GM12878 (cell line): ENCODE data around the gene MAGI1. TPM values are rescaled to one million over a fixed set of nuclear protein-coding genes. Genes with fewer than 3 reads are reported as not detected.

Experiments
- ATAC-seq: fragments of 200-7000 bp; cut with Tn5 transposase; 3 replicates; pipeline ENCODE4 v1.9.1; 2020; ENCODE audit warnings: mild to moderate bottlenecking, moderate library complexity
- BruUV-seq: library from RNA; stranded (reverse); fragments of 400-500 nt; replicated peaks from 2 replicates; lab custom pipeline; 2021; lab: Mats Ljungman, UMichigan
- CTCF ChIA-PET: fragments of 300-600 bp; sonication (Branson Sonifier 250); formaldehyde crosslinking; extraction: SDS; loops from one replicate; lab custom pipeline; 2021; ENCODE audit warnings: inconsistent platforms; lab: Yijun Ruan, JAX
- POLR2A ChIA-PET: fragments of 350-600 bp; formaldehyde crosslinking; extraction: SDS; loops from one replicate; lab custom pipeline; 2021; ENCODE audit warnings: inconsistent platforms; lab: Charles Lee
- RAD21 ChIA-PET: fragments of 300-600 bp; sonication (Branson Sonifier 250); formaldehyde crosslinking; loops from one replicate; lab custom pipeline; 2023; ENCODE audit warnings: antibody characterized with exemption; ENCODE audit not compliant: unreplicated experiment; lab: Charles Lee
- SMC1A ChIA-PET: fragments of 300-600 bp; sonication (Branson Sonifier 250); formaldehyde crosslinking; loops from one replicate; lab custom pipeline; 2023; ENCODE audit not compliant: unreplicated experiment, uncharacterized antibody; lab: Charles Lee
- DNase-seq: peaks from one replicate; pipeline ENCODE4 v3.0.0-alpha.2; 2011; ENCODE audit warnings: low read depth, low spot score
- FAIRE-seq: peaks from 3 replicates; lab custom pipeline; 2011; peaks lifted over from hg19 to GRCh38; lab: Jason Lieb, UNC
- H2AFZ ChIP-seq: 2 replicates; pipeline ENCODE4 v1.6.0; 2011; ENCODE audit warnings: low read depth, low read length, control low read depth; ENCODE audit not compliant: control insufficient read depth
- H3K27ac ChIP-seq: 2 replicates; pipeline ENCODE4 v1.5.1; 2011; ENCODE audit warnings: control low read depth; ENCODE audit not compliant: control insufficient read depth, insufficient read depth
- H3K27me3 ChIP-seq, 2 experiments: replicated peaks in 1 of 2; 2 replicates each; pipeline versions ENCODE4 v1.6.0 to v1.6.1; 2011; ENCODE audit warnings: low read length in 1 of 2; ENCODE audit not compliant: control insufficient read depth in 2 of 2, insufficient read depth in 2 of 2
- H3K36me3 ChIP-seq, 2 experiments: 2 replicates each; pipeline ENCODE4 v1.5.1; 2011; ENCODE audit warnings: low read length in 1 of 2; ENCODE audit not compliant: control insufficient read depth in 2 of 2, insufficient read depth in 2 of 2
- H3K4me1 ChIP-seq: 2 replicates; pipeline ENCODE4 v1.6.1; 2011; ENCODE audit warnings: mild to moderate bottlenecking, low read length, moderate library complexity, mixed read lengths; ENCODE audit not compliant: control insufficient read depth, insufficient read depth
- H3K4me2 ChIP-seq: 2 replicates; pipeline ENCODE4 v1.6.0; 2011; ENCODE audit warnings: control low read depth; ENCODE audit not compliant: control insufficient read depth, insufficient read depth
- H3K4me3 ChIP-seq: fragments of 200-600 bp; sonication (generic); 2 replicates; pipeline ENCODE4 v1.5.1; 2016
- H3K79me2 ChIP-seq: 2 replicates; pipeline ENCODE4 v1.6.0; 2011; ENCODE audit warnings: low read length; ENCODE audit not compliant: control insufficient read depth, insufficient read depth
- H3K9ac ChIP-seq: 2 replicates; pipeline ENCODE4 v1.8.0; 2011; ENCODE audit warnings: low read length, control low read depth, mixed read lengths; ENCODE audit not compliant: control insufficient read depth, insufficient read depth
- H3K9me3 ChIP-seq: replicated peaks from 3 replicates; pipeline ENCODE4 v1.5.1; 2011; ENCODE audit warnings: mild to moderate bottlenecking, low read length; ENCODE audit not compliant: control insufficient read depth, insufficient read depth
- H4K20me1 ChIP-seq: 2 replicates; pipeline ENCODE4 v1.6.0; 2011; ENCODE audit not compliant: control insufficient read depth, insufficient read depth
- BHLHE40 ChIP-seq, 2 experiments: fragments of 450-650 bp in 1 of 2; IDR thresholded peaks; 2 replicates each; pipeline ENCODE4 v1.6.1; 2011 to 2017; ENCODE audit warnings: low read depth in 2 of 2, borderline replicate concordance in 1 of 2, improper control_type of control experiment in 1 of 2, low read length in 1 of 2, mild to moderate bottlenecking in 1 of 2
- BMI1 ChIP-seq: fragments of 450-650 bp; IDR thresholded peaks from 2 replicates; pipeline ENCODE4 v1.6.1; 2016; ENCODE audit warnings: mild to moderate bottlenecking, moderate library complexity, borderline replicate concordance
- CBX3 ChIP-seq: fragments of 200-600 bp; sonication (generic); IDR thresholded peaks from 2 replicates; pipeline ENCODE4 v1.6.1; 2016; ENCODE audit warnings: low read depth, borderline replicate concordance
- E2F8 ChIP-seq: fragments of 450-650 bp; IDR thresholded peaks from 2 replicates; pipeline ENCODE4 v1.6.1; 2018; ENCODE audit warnings: mild to moderate bottlenecking, low read depth, moderate library complexity; ENCODE audit not compliant: partially characterized antibody
- GATAD2B ChIP-seq: fragments of 450-650 bp; conservative IDR thresholded peaks from 2 replicates; pipeline ENCODE4 v1.6.1; 2017; ENCODE audit warnings: low read depth, mild to moderate bottlenecking, moderate library complexity
- KAT2A ChIP-seq: conservative IDR thresholded peaks from 2 replicates; pipeline ENCODE4 v1.6.1; 2011; ENCODE audit warnings: low read depth, low read length; ENCODE audit not compliant: control insufficient read depth
- MEF2B ChIP-seq: fragments of 450-650 bp; IDR thresholded peaks from 2 replicates; pipeline ENCODE4 v1.6.1; 2018; ENCODE audit warnings: mild to moderate bottlenecking, moderate library complexity; ENCODE audit not compliant: partially characterized antibody, poor library complexity, severe bottlenecking
- SPI1 ChIP-seq: IDR thresholded peaks from 2 replicates; pipeline ENCODE4 v1.6.1; 2011; ENCODE audit warnings: low read depth, mild to moderate bottlenecking, low read length, moderate library complexity, borderline replicate concordance; ENCODE audit not compliant: insufficient read depth
- USF2 ChIP-seq: IDR thresholded peaks from 2 replicates; pipeline ENCODE4 v1.6.1; 2011; ENCODE audit warnings: low read depth, low read length, improper control_type of control experiment, borderline replicate concordance
- ZBED1 ChIP-seq: IDR thresholded peaks from 2 replicates; pipeline ENCODE4 v1.6.1; 2016; ENCODE audit warnings: borderline replicate concordance
- ZNF217 ChIP-seq: fragments of 450-650 bp; IDR thresholded peaks from 2 replicates; pipeline ENCODE4 v1.6.1; 2017; ENCODE audit warnings: antibody characterized with exemption, mild to moderate bottlenecking
- ZNF622 ChIP-seq: fragments of 450-650 bp; IDR thresholded peaks from 2 replicates; pipeline ENCODE4 v1.6.1; 2017; ENCODE audit warnings: mild to moderate bottlenecking, inconsistent platforms
- WGBS: methylation state at CpG from one replicate; pipeline ENCODE4 v1.1.6; 2016; ENCODE audit warnings: low lambda C conversion rate; ENCODE audit not compliant: insufficient replicate concordance, insufficient coverage; ENCODE audit errors: missing lambda C conversion rate; 5-methylcytosine and 5-hydroxymethylcytosine counted together
- in situ Hi-C: fragments of 300-500 bp; cut with MboI; formaldehyde crosslinking; loops from 9 replicates; pipeline ENCODE4 v1.14.3; 2018; ENCODE audit warnings: mixed read lengths
- intact Hi-C: fragments of 100-400 bp; cut with micrococcal nuclease; formaldehyde crosslinking; loops from one replicate; pipeline ENCODE4 v1.14.2; 2022; ENCODE audit not compliant: unreplicated experiment
- polyA plus RNA-seq, 11 experiments: library from polyadenylated mRNA; depleted of rRNA in 4 of 11; unstranded in 6 of 11; stranded (reverse) in 5 of 11; fragments of >200 nt; fragmentation: Nextera tagmentation in 4 of 11; fragmentation: Illumina TruSeq in 1 of 11; extraction: Ambion mirVana in 4 of 11; extraction: Trizol in 1 of 11; gene quantifications; 1 replicate in 1 of 11; 2 replicates in 10 of 11; pipeline versions ENCODE4 v1.2.1 to v1.2.3, GENCODE V29; 2011 to 2016; ENCODE audit warnings: inconsistent platforms in 2 of 11, missing spikeins in 2 of 11, low read depth in 1 of 11
- total RNA-seq, 4 experiments: library from RNA; depleted of rRNA in 3 of 4; stranded (reverse); fragments of >200 nt in 3 of 4; fragmentation: Illumina TruSeq in 1 of 4; extraction: Trizol in 1 of 4; gene quantifications; 2 replicates each; pipeline versions ENCODE4 v1.2.1 to v1.2.3, GENCODE V29; 2013 to 2021
- TF ChIP-seq, protein P1 (sequence below): fragments of 450-650 bp; formaldehyde crosslinking; IDR thresholded peaks from 2 replicates; pipeline ENCODE4 v1.4.0; 2020; ENCODE audit warnings: mild to moderate bottlenecking, moderate library complexity
- TF ChIP-seq, protein P2 (sequence below): fragments of 450-650 bp; IDR thresholded peaks from 2 replicates; pipeline ENCODE4 v1.6.1; 2017; ENCODE audit warnings: mild to moderate bottlenecking, low read depth, inconsistent platforms; ENCODE audit not compliant: poor library complexity, severe bottlenecking

The MAGI1 gene
- total and polyA plus RNA-seq, 10 of the 15 experiments (the other 5 are each of a cell fraction or from before 2014, with no cell fraction given), result 0.02 to 3.3 (median 0.29) TPM; not detected in 1

GRCh38 chr3:66036586-66037148, 2.1 kb downstream of the MAGI1 start:
- H3K27ac ChIP-seq, result no peak overlapping the region
- 59% methylated on average over 9 of the region's 9 CpGs for WGBS
- SMC1A ChIA-PET, result no interaction called here
- H3K9ac ChIP-seq, result no peak overlapping the region
- peaks cover 2 to 5% of the 10 kb centered on the region in 2 experiments; a peak in 3 of 4 replicates for H3K27me3 ChIP-seq
- no peak for FAIRE-seq
- no peaks in the 10 kb centered on the region for H4K20me1 ChIP-seq
- no peak overlapping the region for H3K4me2 ChIP-seq
- in situ Hi-C loops, result no loop called here
- H3K36me3 ChIP-seq, result no peaks in the 10 kb centered on the region
- H3K4me3 ChIP-seq, result no peak overlapping the region
- no peaks in the 10 kb centered on the region for H3K79me2 ChIP-seq
- RAD21 ChIA-PET, result no interaction called here
- no TSS peak for BruUV-seq
- CTCF ChIA-PET, result interaction anchor here (0.6 kb wide), 1 partner anchor 19 kb away, joined by 3 read pairs; no protein-coding TSS in a partner anchor
- POLR2A ChIA-PET, result no interaction called here
- intact Hi-C loops, result no loop called here
- no peak for ATAC-seq
- no peaks in the 10 kb centered on the region for H3K4me1 ChIP-seq
- H2AFZ ChIP-seq, result no peak overlapping the region
- no peak for DNase-seq
- no peaks in the 10 kb centered on the region; the same call in 2 of the 3 replicates for H3K9me3 ChIP-seq
- TF ChIP-seq CBX3 (no peak), MEF2B (no peak), ZBED1 (no peak), GATAD2B (no peak), BHLHE40 (IDR thresholded peaks at IDR 0.05; ENCODE audit: borderline replicate concordance in 1 of 2, low read depth in 2 of 2, low read length in 1 of 2) (no peak), E2F8 (no peak), ZNF622 (no peak), SPI1 (no peak), KAT2A (no peak), ZNF217 (no peak), BMI1 (no peak), USF2 (no peak)
- TF ChIP-seq, protein P1, sequence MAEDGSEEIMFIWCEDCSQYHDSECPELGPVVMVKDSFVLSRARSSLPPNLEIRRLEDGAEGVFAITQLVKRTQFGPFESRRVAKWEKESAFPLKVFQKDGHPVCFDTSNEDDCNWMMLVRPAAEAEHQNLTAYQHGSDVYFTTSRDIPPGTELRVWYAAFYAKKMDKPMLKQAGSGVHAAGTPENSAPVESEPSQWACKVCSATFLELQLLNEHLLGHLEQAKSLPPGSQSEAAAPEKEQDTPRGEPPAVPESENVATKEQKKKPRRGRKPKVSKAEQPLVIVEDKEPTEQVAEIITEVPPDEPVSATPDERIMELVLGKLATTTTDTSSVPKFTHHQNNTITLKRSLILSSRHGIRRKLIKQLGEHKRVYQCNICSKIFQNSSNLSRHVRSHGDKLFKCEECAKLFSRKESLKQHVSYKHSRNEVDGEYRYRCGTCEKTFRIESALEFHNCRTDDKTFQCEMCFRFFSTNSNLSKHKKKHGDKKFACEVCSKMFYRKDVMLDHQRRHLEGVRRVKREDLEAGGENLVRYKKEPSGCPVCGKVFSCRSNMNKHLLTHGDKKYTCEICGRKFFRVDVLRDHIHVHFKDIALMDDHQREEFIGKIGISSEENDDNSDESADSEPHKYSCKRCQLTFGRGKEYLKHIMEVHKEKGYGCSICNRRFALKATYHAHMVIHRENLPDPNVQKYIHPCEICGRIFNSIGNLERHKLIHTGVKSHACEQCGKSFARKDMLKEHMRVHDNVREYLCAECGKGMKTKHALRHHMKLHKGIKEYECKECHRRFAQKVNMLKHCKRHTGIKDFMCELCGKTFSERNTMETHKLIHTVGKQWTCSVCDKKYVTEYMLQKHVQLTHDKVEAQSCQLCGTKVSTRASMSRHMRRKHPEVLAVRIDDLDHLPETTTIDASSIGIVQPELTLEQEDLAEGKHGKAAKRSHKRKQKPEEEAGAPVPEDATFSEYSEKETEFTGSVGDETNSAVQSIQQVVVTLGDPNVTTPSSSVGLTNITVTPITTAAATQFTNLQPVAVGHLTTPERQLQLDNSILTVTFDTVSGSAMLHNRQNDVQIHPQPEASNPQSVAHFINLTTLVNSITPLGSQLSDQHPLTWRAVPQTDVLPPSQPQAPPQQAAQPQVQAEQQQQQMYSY, result no peak
- TF ChIP-seq, protein P2, sequence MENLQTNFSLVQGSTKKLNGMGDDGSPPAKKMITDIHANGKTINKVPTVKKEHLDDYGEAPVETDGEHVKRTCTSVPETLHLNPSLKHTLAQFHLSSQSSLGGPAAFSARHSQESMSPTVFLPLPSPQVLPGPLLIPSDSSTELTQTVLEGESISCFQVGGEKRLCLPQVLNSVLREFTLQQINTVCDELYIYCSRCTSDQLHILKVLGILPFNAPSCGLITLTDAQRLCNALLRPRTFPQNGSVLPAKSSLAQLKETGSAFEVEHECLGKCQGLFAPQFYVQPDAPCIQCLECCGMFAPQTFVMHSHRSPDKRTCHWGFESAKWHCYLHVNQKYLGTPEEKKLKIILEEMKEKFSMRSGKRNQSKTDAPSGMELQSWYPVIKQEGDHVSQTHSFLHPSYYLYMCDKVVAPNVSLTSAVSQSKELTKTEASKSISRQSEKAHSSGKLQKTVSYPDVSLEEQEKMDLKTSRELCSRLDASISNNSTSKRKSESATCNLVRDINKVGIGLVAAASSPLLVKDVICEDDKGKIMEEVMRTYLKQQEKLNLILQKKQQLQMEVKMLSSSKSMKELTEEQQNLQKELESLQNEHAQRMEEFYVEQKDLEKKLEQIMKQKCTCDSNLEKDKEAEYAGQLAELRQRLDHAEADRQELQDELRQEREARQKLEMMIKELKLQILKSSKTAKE, result no peak
